ENCODE measurements around the gene HAL.

DNA sequence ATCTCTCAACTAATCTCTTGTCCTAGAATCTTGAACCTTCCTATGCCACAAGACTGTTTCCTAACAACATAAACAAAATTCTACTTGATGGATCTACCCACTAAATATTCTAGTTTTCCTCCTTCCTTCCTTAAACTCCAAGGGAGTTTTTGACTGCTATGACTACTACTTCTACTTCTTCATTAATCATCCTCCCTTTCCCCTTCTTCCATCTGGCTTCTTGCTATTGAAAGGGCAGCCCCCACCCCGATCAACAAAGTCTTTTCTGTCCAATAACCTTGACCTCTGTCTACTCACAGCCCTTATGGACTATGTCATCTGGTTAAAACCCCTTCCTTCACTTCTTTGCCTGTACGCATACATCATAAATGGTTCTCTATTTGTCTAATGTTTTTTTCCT is 33.7 kb upstream of the HAL start:
- TF ChIP-seq, protein P1, sequence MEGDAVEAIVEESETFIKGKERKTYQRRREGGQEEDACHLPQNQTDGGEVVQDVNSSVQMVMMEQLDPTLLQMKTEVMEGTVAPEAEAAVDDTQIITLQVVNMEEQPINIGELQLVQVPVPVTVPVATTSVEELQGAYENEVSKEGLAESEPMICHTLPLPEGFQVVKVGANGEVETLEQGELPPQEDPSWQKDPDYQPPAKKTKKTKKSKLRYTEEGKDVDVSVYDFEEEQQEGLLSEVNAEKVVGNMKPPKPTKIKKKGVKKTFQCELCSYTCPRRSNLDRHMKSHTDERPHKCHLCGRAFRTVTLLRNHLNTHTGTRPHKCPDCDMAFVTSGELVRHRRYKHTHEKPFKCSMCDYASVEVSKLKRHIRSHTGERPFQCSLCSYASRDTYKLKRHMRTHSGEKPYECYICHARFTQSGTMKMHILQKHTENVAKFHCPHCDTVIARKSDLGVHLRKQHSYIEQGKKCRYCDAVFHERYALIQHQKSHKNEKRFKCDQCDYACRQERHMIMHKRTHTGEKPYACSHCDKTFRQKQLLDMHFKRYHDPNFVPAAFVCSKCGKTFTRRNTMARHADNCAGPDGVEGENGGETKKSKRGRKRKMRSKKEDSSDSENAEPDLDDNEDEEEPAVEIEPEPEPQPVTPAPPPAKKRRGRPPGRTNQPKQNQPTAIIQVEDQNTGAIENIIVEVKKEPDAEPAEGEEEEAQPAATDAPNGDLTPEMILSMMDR (optimal IDR thresholded peaks at IDR 0.05 in 1 of 3, IDR thresholded peaks at IDR 0.05 in 1 of 3, conservative IDR thresholded peaks at IDR 0.05 in 1 of 3; ENCODE audit: extremely low read depth in 1 of 3, insufficient read depth in 2 of 3, low read length in 3 of 3): no peak
- TF ChIP-seq EZH2 (IDR thresholded peaks at IDR 0.05; ENCODE audit: low read length): no peak
